Mesothelial cell of epicardium (in vitro differentiated cells): ENCODE measurements around the gene EGFL6. TPM values are rescaled to one million over a fixed set of nuclear protein-coding genes. Genes with fewer than 3 reads are reported as not detected.

ENCODE experiments used
- DNase-seq, 2 experiments: peaks; one replicate each; pipeline ENCODE4 v3.0.0; 2021; ENCODE audit warnings: low spot score in 2 of 2; ENCODE audit not compliant: unreplicated experiment in 2 of 2
- H3K27ac Mint-ChIP-seq: 2 replicates; pipeline ENCODE4 v1.8.0; 2021; ENCODE audit warnings: mixed read lengths
- H3K27me3 Mint-ChIP-seq: 2 replicates; pipeline ENCODE4 v1.8.0; 2021; ENCODE audit warnings: low read depth, mixed read lengths
- H3K36me3 Mint-ChIP-seq: 2 replicates; pipeline ENCODE4 v1.8.0; 2021; ENCODE audit warnings: mixed read lengths
- H3K4me1 Mint-ChIP-seq: 2 replicates; pipeline ENCODE4 v1.8.0; 2021; ENCODE audit warnings: mixed read lengths
- H3K4me3 Mint-ChIP-seq: 2 replicates; pipeline ENCODE4 v1.8.0; 2021; ENCODE audit warnings: mild to moderate bottlenecking, moderate library complexity, mixed read lengths
- H3K9me3 Mint-ChIP-seq: 2 replicates; pipeline ENCODE4 v1.8.0; 2021; ENCODE audit warnings: mixed read lengths
- total RNA-seq: library from RNA; stranded (reverse); gene quantifications from 3 replicates; pipeline ENCODE4 v1.2.1, GENCODE V29; 2021
- TF ChIP-seq, protein P1 (sequence below): fragments of 200-600 bp; sonication (generic); IDR thresholded peaks from one replicate; pipeline ENCODE4 v1.5.0; 2021; ENCODE audit warnings: antibody characterized with exemption; ENCODE audit not compliant: unreplicated experiment

Gene EGFL6
- total RNA-seq, 1 donor from 2014 or later, result 12.3 TPM

GRCh38 chrX:13535376-13536165, 33.8 kb upstream of the EGFL6 start:
- no peaks in the 10 kb centered on the region for H3K36me3 Mint-ChIP-seq
- H3K27me3 Mint-ChIP-seq, result no peaks in the 10 kb centered on the region
- H3K4me3 Mint-ChIP-seq, result no peak overlapping the region
- H3K9me3 Mint-ChIP-seq, result peaks cover 24% of the 10 kb centered on the region
- TF ChIP-seq, protein P1, sequence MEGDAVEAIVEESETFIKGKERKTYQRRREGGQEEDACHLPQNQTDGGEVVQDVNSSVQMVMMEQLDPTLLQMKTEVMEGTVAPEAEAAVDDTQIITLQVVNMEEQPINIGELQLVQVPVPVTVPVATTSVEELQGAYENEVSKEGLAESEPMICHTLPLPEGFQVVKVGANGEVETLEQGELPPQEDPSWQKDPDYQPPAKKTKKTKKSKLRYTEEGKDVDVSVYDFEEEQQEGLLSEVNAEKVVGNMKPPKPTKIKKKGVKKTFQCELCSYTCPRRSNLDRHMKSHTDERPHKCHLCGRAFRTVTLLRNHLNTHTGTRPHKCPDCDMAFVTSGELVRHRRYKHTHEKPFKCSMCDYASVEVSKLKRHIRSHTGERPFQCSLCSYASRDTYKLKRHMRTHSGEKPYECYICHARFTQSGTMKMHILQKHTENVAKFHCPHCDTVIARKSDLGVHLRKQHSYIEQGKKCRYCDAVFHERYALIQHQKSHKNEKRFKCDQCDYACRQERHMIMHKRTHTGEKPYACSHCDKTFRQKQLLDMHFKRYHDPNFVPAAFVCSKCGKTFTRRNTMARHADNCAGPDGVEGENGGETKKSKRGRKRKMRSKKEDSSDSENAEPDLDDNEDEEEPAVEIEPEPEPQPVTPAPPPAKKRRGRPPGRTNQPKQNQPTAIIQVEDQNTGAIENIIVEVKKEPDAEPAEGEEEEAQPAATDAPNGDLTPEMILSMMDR, result no peak
- DNase-seq, result no peak
- peaks cover 8% of the 10 kb centered on the region for H3K4me1 Mint-ChIP-seq
- H3K27ac Mint-ChIP-seq, result no peak overlapping the region

GRCh38 chrX:13536551-13536950, 32.9 kb upstream of the EGFL6 start:
- Mint-ChIP-seq H3K27me3 (no peaks in the 10 kb centered on the region), H3K4me1 (peaks cover 11% of the 10 kb centered on the region), H3K27ac (no peak overlapping the region), H3K4me3 (no peak overlapping the region), H3K36me3 (no peaks in the 10 kb centered on the region), H3K9me3 (peaks cover 22% of the 10 kb centered on the region)
- TF ChIP-seq, protein P1, result no peak
- DNase-seq, result no peak

DNA sequence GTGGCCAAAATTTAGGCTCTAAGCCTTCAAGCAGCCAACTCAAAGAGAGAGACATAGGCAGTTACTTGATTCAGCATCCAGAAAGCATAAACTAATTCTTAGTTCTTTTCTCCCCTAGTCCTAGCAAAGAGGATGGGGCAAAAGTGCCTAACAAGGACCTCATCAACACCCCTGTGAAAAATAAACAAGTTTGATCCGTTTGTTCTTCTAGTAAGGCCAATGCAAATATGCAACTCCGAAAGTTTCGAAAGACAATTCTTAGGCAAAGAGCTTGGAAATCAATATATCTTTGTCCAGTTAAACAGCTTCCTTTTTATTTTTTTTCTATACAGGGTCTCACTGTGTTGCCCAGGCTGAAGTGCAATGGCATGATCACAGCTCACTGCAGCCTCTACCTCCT, 31.0 kb upstream of the EGFL6 start:
- Mint-ChIP-seq H3K27ac (no peak overlapping the region), H3K4me1 (peaks cover 11% of the 10 kb centered on the region), H3K9me3 (peaks cover 29% of the 10 kb centered on the region), H3K27me3 (no peaks in the 10 kb centered on the region), H3K4me3 (no peak overlapping the region), H3K36me3 (no peaks in the 10 kb centered on the region)
- TF ChIP-seq, protein P1, result no peak
- DNase-seq, result no peak

DNA sequence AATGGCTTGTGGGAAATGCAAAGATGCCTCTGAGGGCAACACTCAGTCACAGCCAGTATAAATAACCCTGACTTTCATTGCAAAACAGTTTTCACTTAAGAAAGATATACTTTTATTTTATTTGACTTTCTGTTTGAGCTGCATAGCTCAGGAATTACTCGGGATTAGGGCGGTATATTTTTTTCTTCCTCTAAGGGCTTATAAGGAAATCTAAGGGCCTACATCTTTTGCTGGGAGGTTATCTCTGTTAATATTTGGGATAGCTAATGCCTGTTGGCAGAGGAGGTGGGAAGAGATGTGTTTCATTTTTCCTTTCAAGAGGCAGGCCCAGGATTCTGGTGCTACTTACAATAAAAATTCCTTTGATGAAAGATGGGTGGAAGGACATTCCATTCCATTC, 28.8 kb upstream of the EGFL6 start:
- Mint-ChIP-seq H3K4me1 (peaks cover 10% of the 10 kb centered on the region), H3K4me3 (no peak overlapping the region)

GRCh38 chrX:13545726-13546125, 23.7 kb upstream of the EGFL6 start:
- Mint-ChIP-seq H3K27ac (no peak overlapping the region), H3K27me3 (no peaks in the 10 kb centered on the region), H3K9me3 (peaks cover 34% of the 10 kb centered on the region), H3K36me3 (no peaks in the 10 kb centered on the region), H3K4me1 (peaks cover 3% of the 10 kb centered on the region), H3K4me3 (no peak overlapping the region)
- TF ChIP-seq, protein P1, result no peak
- no peak for DNase-seq

More for the DNA sequence above, 28.8 kb upstream of the EGFL6 start:
- peaks cover 32% of the 10 kb centered on the region for H3K9me3 Mint-ChIP-seq
- H3K27ac Mint-ChIP-seq, result peak overlapping the region; percentile 69
- no peaks in the 10 kb centered on the region for H3K27me3 Mint-ChIP-seq
- DNase-seq, result no peak
- TF ChIP-seq, protein P1, result no peak
- no peaks in the 10 kb centered on the region for H3K36me3 Mint-ChIP-seq
